Measurements from ENCODE around the gene THEMIS.

DNA sequence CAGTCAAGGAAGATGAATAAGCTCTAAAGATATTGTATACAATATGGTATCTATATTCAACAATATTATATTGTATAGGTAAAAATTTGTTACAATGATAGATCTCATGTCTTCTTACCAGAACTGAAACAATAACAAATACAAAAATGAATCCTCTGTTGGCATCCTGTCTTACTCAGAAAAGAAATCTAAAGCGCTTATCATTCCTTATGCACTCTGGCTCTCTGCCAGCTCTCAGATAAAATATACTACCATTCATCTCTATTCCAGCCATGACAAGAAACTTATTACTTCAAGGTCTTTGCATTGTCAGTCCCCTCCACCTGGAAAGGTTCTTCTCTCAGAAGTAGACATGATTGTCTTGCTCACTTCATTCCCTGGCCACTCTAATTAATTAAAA lies 138.6 kb downstream of the THEMIS start:
- TF ChIP-seq POLR2A (IDR thresholded peaks at IDR 0.05), result no peak
- TF ChIP-seq, protein P1, sequence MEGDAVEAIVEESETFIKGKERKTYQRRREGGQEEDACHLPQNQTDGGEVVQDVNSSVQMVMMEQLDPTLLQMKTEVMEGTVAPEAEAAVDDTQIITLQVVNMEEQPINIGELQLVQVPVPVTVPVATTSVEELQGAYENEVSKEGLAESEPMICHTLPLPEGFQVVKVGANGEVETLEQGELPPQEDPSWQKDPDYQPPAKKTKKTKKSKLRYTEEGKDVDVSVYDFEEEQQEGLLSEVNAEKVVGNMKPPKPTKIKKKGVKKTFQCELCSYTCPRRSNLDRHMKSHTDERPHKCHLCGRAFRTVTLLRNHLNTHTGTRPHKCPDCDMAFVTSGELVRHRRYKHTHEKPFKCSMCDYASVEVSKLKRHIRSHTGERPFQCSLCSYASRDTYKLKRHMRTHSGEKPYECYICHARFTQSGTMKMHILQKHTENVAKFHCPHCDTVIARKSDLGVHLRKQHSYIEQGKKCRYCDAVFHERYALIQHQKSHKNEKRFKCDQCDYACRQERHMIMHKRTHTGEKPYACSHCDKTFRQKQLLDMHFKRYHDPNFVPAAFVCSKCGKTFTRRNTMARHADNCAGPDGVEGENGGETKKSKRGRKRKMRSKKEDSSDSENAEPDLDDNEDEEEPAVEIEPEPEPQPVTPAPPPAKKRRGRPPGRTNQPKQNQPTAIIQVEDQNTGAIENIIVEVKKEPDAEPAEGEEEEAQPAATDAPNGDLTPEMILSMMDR (IDR thresholded peaks at IDR 0.05), result no peak
